Left ventricle myocardium inferior (tissue), 1 donor: ENCODE measurements around the gene S1PR4. TPM values are rescaled to one million over a fixed set of nuclear protein-coding genes. Genes with fewer than 3 reads are reported as not detected.

Experiments
- DNase-seq: peaks from one replicate; pipeline ENCODE4 v3.0.0-alpha.2; 2020
- H3K27ac ChIP-seq: fragments of 200-600 bp; replicated peaks from 2 replicates; pipeline ENCODE4 v1.8.0; 2021
- H3K27me3 ChIP-seq: fragments of 200-600 bp; 2 replicates; pipeline ENCODE4 v1.8.0; 2021; ENCODE audit warnings: low read depth
- H3K36me3 ChIP-seq: fragments of 200-600 bp; 2 replicates; pipeline ENCODE4 v1.8.0; 2021
- H3K4me1 ChIP-seq: fragments of 200-600 bp; 2 replicates; pipeline ENCODE4 v1.8.0; 2021
- H3K4me3 ChIP-seq: fragments of 200-600 bp; 2 replicates; pipeline ENCODE4 v1.8.0; 2021; ENCODE audit warnings: mild to moderate bottlenecking, moderate library complexity
- H3K9me3 ChIP-seq: fragments of 200-600 bp; replicated peaks from 2 replicates; pipeline ENCODE4 v1.8.0; 2021
- intact Hi-C: fragments of 100-400 bp; cut with micrococcal nuclease; formaldehyde crosslinking; loops from one replicate; pipeline ENCODE4 v1.11.0; 2022
- total RNA-seq: library from RNA; stranded (reverse); fragmentation: NEBNext Ultra II Directional; extraction: Animal tissue kit (Norgen Biotek cat#: 25700); gene quantifications from one replicate; pipeline ENCODE4 v1.2.1, GENCODE V29; 2021
- TF ChIP-seq, protein P1 (sequence below): fragments of 200-600 bp; IDR thresholded peaks from 2 replicates; pipeline ENCODE4 v1.8.0; 2021; ENCODE audit warnings: antibody characterized with exemption, mild to moderate bottlenecking, borderline replicate concordance
- donor health status: DM: no; HTN: yes; CAD: no; lungs with severe emphysema.

The S1PR4 gene
- total RNA-seq, 1 donor from 2014 or later: 0.60 TPM

DNA sequence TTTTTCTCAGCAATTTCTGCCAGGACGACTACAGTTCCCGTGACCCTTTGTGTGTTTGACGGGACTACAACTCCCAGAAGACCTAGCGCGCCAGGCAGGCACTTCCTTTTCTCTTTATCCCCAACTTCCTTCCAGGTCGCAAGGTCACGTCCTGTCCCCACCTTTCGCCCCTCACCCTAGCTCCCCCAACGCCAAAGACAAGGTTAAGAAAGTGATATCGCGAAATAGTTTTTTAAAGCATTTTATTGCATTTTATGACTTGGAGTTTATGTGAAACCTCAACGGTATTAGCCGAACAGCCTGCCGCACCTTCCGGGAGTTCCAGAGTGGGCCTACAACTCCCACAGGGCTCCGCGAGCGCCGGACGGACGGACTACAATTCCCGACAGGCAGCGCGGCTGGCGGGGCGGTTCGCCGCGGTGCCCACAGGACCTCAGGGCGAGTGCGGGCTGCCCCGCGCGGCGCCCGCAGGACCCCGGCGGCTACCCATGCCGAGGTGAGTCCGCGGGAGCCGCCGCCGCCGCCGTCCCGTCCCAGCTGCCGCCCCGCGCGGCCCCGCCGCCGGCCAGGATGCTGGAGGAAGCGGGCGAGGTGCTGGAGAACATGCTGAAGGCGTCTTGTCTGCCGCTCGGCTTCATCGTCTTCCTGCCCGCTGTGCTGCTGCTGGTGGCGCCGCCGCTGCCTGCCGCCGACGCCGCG, 7.0 kb downstream of the S1PR4 start, which contains the start of gene NCLN:
NCLN (plus strand) TSS at position 470 of the 699 bp plus-strand sequence; CDS start at position 571, 101 bp downstream.
- H3K36me3 ChIP-seq: no peaks in the 10 kb centered on the region
- intact Hi-C loops: no loop called here
- peak within 1 kb of the TSS; percentile 87 for H3K4me3 ChIP-seq
- DNase-seq: peak; percentile 95
- TF ChIP-seq, protein P1, sequence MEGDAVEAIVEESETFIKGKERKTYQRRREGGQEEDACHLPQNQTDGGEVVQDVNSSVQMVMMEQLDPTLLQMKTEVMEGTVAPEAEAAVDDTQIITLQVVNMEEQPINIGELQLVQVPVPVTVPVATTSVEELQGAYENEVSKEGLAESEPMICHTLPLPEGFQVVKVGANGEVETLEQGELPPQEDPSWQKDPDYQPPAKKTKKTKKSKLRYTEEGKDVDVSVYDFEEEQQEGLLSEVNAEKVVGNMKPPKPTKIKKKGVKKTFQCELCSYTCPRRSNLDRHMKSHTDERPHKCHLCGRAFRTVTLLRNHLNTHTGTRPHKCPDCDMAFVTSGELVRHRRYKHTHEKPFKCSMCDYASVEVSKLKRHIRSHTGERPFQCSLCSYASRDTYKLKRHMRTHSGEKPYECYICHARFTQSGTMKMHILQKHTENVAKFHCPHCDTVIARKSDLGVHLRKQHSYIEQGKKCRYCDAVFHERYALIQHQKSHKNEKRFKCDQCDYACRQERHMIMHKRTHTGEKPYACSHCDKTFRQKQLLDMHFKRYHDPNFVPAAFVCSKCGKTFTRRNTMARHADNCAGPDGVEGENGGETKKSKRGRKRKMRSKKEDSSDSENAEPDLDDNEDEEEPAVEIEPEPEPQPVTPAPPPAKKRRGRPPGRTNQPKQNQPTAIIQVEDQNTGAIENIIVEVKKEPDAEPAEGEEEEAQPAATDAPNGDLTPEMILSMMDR: no peak
- peaks cover 44% of the 10 kb centered on the region for H3K4me1 ChIP-seq
- H3K27me3 ChIP-seq: no peaks in the 10 kb centered on the region
- H3K27ac ChIP-seq: peak within 1 kb of the TSS; percentile 92
- no peaks in the 10 kb centered on the region for H3K9me3 ChIP-seq

DNA sequence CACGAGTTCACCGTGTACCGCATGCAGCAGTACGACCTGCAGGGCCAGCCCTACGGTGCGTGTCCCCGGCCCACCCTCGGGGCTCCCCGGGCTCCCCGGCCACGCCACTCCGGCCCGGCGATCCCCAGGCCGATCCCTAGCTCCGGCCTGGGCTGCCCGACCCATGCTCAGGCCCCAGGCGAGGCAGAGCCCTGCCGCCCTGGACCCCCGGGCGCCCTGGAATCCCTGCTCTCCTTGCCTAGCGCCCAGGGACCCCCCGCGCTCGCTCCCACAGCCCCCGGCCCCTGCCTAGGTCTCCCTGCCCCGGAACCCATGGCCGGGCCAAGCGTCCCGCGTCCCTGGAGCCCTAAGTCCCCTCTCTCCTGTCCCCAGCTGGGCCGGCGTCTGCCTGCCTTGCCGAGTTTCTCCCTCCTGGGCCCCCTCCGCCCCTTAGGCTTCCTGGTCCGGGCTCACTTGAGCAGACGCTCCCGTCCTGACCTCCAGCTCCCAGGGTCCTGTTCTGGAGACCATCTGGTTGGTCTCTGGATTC, 7.7 kb downstream of the S1PR4 start:
- Histone ChIP-seq H3K27me3 (no peaks in the 10 kb centered on the region), H3K4me3 (peak overlapping the region; percentile 87), H3K36me3 (no peaks in the 10 kb centered on the region), H3K27ac (peak overlapping the region; percentile 92), H3K4me1 (peaks cover 44% of the 10 kb centered on the region), H3K9me3 (no peaks in the 10 kb centered on the region)
- intact Hi-C loops: no loop called here
- DNase-seq: no peak
- TF ChIP-seq, protein P1: no peak

DNA sequence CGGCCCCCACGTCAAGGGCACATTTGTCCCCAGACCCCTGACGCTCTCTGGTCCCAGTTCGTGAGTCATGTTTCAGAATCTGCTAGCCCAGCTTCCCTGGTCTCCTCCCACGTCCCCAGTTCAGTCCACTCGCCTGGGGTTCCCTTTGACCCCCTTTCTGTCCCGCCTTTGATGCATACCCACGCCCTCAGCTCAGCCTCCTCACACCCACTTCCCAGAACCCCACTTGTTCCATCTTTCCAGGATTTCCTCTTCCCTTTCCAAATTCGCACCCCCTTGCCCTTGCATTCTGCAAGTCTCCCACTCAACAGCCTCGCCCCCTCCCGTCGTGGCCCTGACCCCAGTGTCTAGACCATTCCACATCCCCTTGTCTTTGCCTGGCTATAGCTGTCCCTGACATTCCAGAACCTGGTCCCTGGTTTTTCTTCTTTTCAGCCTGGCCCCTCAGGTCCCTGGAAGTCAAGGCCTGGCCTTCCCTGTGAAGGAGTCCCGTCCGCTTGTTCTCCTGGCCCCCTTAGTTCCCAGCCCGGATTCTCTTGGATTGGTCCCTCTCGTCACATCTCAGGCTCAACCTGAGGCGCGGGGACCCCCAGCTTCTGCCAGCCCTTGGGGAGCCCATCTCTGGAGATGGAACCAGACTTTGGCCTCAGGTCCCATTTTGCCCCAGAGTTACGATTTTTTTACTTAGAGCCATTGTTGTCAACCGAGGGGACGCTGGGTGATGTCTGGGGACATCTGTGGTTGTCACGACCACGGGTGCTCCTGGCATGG, 8.5 kb downstream of the S1PR4 start:
- peaks cover 44% of the 10 kb centered on the region for H3K4me1 ChIP-seq
- H3K4me3 ChIP-seq: peak overlapping the region; percentile 87
- intact Hi-C loops: no loop called here

DNA sequence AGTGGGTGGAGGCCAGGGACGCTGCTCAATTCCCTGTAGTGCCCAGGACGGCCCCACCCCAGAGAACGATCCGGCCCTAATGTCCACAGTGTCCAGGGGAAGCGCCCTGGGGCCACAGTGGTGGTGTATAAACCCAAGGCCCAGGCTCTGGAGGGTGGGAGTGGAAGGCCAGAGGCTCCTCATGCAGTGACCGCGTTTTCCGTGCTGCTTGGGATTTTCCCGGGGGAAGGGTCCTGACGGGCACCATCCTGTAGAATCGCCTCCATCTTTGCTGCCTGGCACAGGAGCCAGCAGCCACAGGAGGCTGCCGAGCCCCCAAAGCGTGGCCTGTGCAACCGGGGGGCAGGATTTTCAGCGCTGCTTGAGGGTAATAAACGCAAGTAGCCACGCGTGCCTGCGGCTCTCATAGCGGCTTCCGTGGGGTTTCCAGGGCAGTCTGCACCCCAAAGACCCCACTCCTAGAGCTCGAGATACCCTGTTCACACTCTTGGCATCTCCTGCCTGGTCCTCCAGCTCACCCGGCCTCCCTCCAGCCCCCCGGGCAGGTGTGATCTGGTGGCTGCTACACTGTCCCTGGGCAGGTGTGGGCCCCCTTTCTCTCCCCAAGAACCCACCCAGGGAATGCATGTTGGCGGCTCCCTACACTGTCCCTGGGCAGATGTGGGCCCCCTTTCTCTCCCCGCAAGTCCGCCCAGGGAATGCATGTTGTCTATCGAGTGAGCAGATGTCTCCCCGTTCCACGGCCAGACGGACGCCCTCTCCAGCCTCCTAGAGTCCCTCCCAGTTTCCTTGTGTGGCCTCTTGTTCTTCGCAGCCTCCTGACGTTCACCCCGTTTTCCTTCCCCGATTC, 9.3 kb downstream of the S1PR4 start:
- DNase-seq: no peak
- Histone ChIP-seq H3K4me3 (peak overlapping the region; percentile 87), H3K27me3 (no peaks in the 10 kb centered on the region), H3K9me3 (no peaks in the 10 kb centered on the region), H3K4me1 (peaks cover 44% of the 10 kb centered on the region), H3K36me3 (peaks cover 4% of the 10 kb centered on the region), H3K27ac (no peak overlapping the region)
- intact Hi-C loops: no loop called here
- TF ChIP-seq, protein P1: no peak

More for the DNA sequence above, 8.5 kb downstream of the S1PR4 start:
- Histone ChIP-seq H3K9me3 (no peaks in the 10 kb centered on the region), H3K27ac (no peak overlapping the region), H3K27me3 (no peaks in the 10 kb centered on the region), H3K36me3 (no peaks in the 10 kb centered on the region)
- TF ChIP-seq, protein P1: no peak
- DNase-seq: no peak
